HT1080 (cell line): ENCODE results near the gene XKR7. TPM values are rescaled to one million over a fixed set of nuclear protein-coding genes. Genes with fewer than 3 reads are reported as not detected.
"Not testable (repeated sequence)": the region's sequence is repeated elsewhere in the genome, so short reads cannot be mapped to it uniquely, and the experiment has no call there.

Source experiments
- DNase-seq: peaks from one replicate; pipeline ENCODE4 v3.0.0-alpha.2; 2015; ENCODE audit warnings: low read depth
- polyA plus RNA-seq, 2 experiments: library from polyadenylated mRNA; depleted of rRNA; stranded (reverse); fragments of >200 nt; gene quantifications; 2 replicates each; pipeline ENCODE4 v1.2.3, GENCODE V29; 2015
- total RNA-seq: library from RNA; depleted of rRNA; stranded (reverse); fragments of >200 nt; shearing (Covaris generic); gene quantifications from 2 replicates; pipeline ENCODE4 v1.2.3, GENCODE V29; 2014; rRNA removed

XKR7 gene
- not detected in 2 replicates for total RNA-seq
- polyA plus RNA-seq (2015; cell fraction: cytosol; rRNA removed), result not detected in 2 replicates
- polyA plus RNA-seq (2015; cell fraction: nucleus; rRNA removed), result not detected in 2 replicates

- DNase-seq, result no peak
Observed at GRCh38 chr20:31967830-31968249, at the start of gene XKR7. Gene XKR7 (plus strand): TSS chr20:31968151. CDS start chr20:31968176, 25 bp downstream.

GRCh38 chr20:31918466-31919105, 49.4 kb upstream of the XKR7 start:
- DNase-seq, result no peak

- DNase-seq, result no peak
Observed at GRCh38 chr20:31919410-31920155, 48.4 kb upstream of the XKR7 start.

GRCh38 chr20:31920275-31920855, 47.6 kb upstream of the XKR7 start:
- no peak for DNase-seq

- DNase-seq, result not testable (repeated sequence)
Observed at GRCh38 chr20:31921480-31921879, 46.5 kb upstream of the XKR7 start.

GRCh38 chr20:31922181-31922580, 45.8 kb upstream of the XKR7 start:
- no peak for DNase-seq

- no peak for DNase-seq
Observed at GRCh38 chr20:31922588-31922987, 45.4 kb upstream of the XKR7 start.

GRCh38 chr20:31923388-31924331, 44.3 kb upstream of the XKR7 start:
- DNase-seq, result no peak

- DNase-seq, result no peak
Observed at GRCh38 chr20:31924561-31924960, 43.4 kb upstream of the XKR7 start.

GRCh38 chr20:31925631-31926030, 42.3 kb upstream of the XKR7 start:
- no peak for DNase-seq

GRCh38 chr20:31926493-31926892, 41.5 kb upstream of the XKR7 start:
- DNase-seq, result no peak

- DNase-seq, result no peak
Observed at GRCh38 chr20:31927627-31928159, 40.3 kb upstream of the XKR7 start.

- not testable (repeated sequence) for DNase-seq
Observed at GRCh38 chr20:31929631-31930030, 38.3 kb upstream of the XKR7 start.

- DNase-seq, result no peak
Observed at GRCh38 chr20:31930779-31931178, 37.2 kb upstream of the XKR7 start.

GRCh38 chr20:31933698-31934097, 34.3 kb upstream of the XKR7 start:
- DNase-seq, result no peak

GRCh38 chr20:31934491-31934890, 33.5 kb upstream of the XKR7 start:
- DNase-seq, result no peak

- no peak for DNase-seq
Observed at GRCh38 chr20:31934968-31935764, 32.8 kb upstream of the XKR7 start.

- no peak for DNase-seq
Observed at GRCh38 chr20:31936420-31936819, 31.5 kb upstream of the XKR7 start.

- no peak for DNase-seq
Observed at GRCh38 chr20:31937820-31938219, 30.1 kb upstream of the XKR7 start.

- no peak for DNase-seq
Observed at GRCh38 chr20:31939661-31940060, 28.3 kb upstream of the XKR7 start.
